H1 (cell line): ENCODE results near the gene PLCH2. TPM values are rescaled to one million over a fixed set of nuclear protein-coding genes. Genes with fewer than 3 reads are reported as not detected.

Experiments used
- CTCF ChIA-PET: fragments of 300-600 bp; sonication (Branson Sonifier 250); formaldehyde crosslinking; loops from one replicate; lab custom pipeline; 2021; ENCODE audit not compliant: partially characterized antibody; lab: Charles Lee
- POLR2A ChIA-PET: fragments of 300-600 bp; sonication (Branson Sonifier 250); formaldehyde crosslinking; loops from one replicate; lab custom pipeline; 2021; ENCODE audit warnings: inconsistent platforms; ENCODE audit not compliant: partially characterized antibody; lab: Charles Lee
- DNase-seq, 2 experiments: peaks; one replicate each; pipeline versions ENCODE4 v3.0.0 to v3.0.0-alpha.2; 2010 to 2022; ENCODE audit warnings: low spot score in 2 of 2, low read depth in 1 of 2, mixed read lengths in 1 of 2
- FAIRE-seq: peaks from 2 replicates; lab custom pipeline; 2011; peaks lifted over from hg19 to GRCh38; lab: Jason Lieb, UNC
- H2AFZ ChIP-seq: 2 replicates; pipeline ENCODE4 v1.8.1; 2012; ENCODE audit warnings: low read length, inconsistent platforms
- H2AK5ac ChIP-seq: 2 replicates; pipeline ENCODE4 v1.6.1; 2013; ENCODE audit warnings: low read depth, low read length
- H2BK120ac ChIP-seq: replicated peaks from 2 replicates; pipeline ENCODE3; 2013; ENCODE audit warnings: low read depth, low read length, inconsistent platforms
- H2BK12ac ChIP-seq: 2 replicates; pipeline ENCODE4 v1.6.1; 2013; ENCODE audit warnings: low read depth, low read length
- H2BK15ac ChIP-seq: 2 replicates; pipeline ENCODE4 v1.6.1; 2013; ENCODE audit warnings: low read length
- H2BK20ac ChIP-seq: 2 replicates; pipeline ENCODE4 v1.6.1; 2013; ENCODE audit warnings: low read length
- H2BK5ac ChIP-seq: 2 replicates; pipeline ENCODE4 v1.6.1; 2013; ENCODE audit warnings: low read depth, low read length
- H3K14ac ChIP-seq: 2 replicates; pipeline ENCODE4 v1.6.1; 2013; ENCODE audit warnings: inconsistent platforms; ENCODE audit not compliant: insufficient read length
- H3K18ac ChIP-seq: 2 replicates; pipeline ENCODE4 v1.6.1; 2013; ENCODE audit warnings: low read length; ENCODE audit errors: extremely low read depth
- H3K23ac ChIP-seq: 2 replicates; pipeline ENCODE4 v1.6.1; 2013; ENCODE audit warnings: inconsistent platforms; ENCODE audit not compliant: insufficient read length
- H3K23me2 ChIP-seq: 2 replicates; pipeline ENCODE4 v1.6.1; 2013; ENCODE audit warnings: low read depth, low read length
- H3K27ac ChIP-seq: 2 replicates; pipeline ENCODE4 v1.6.1; 2011; ENCODE audit warnings: low read depth, low read length, inconsistent platforms
- H3K27me3 ChIP-seq, 4 experiments: replicated peaks in 1 of 4; 1 replicate in 1 of 4; 2 replicates in 3 of 4; pipeline versions ENCODE4 v1.6.1 to v1.8.1; 2011 to 2013; ENCODE audit warnings: low read length in 3 of 4, mild to moderate bottlenecking in 3 of 4, inconsistent platforms in 2 of 4, mixed read lengths in 2 of 4, moderate library complexity in 1 of 4; ENCODE audit not compliant: control insufficient read depth in 3 of 4, insufficient read depth in 3 of 4; ENCODE audit errors: extremely low read depth in 1 of 4
- H3K36me3 ChIP-seq, 4 experiments: 2 replicates each; pipeline versions ENCODE4 v1.6.1 to v1.8.1; 2011 to 2013; ENCODE audit warnings: mild to moderate bottlenecking in 4 of 4, low read length in 3 of 4, moderate library complexity in 2 of 4, control low read depth in 1 of 4, inconsistent platforms in 1 of 4; ENCODE audit not compliant: insufficient read depth in 4 of 4, control insufficient read depth in 2 of 4
- H3K4ac ChIP-seq: replicated peaks from 2 replicates; pipeline ENCODE3; 2013; ENCODE audit warnings: low read length, low read depth, mixed read lengths, inconsistent platforms; ENCODE audit not compliant: insufficient read length
- H3K4me1 ChIP-seq, 4 experiments: replicated peaks in 1 of 4; 1 replicate in 1 of 4; 2 replicates in 3 of 4; pipeline versions ENCODE4 v1.6.1 to v1.8.1; 2011 to 2013; ENCODE audit warnings: low read length in 3 of 4, inconsistent platforms in 2 of 4, mixed read lengths in 1 of 4; ENCODE audit not compliant: insufficient read depth in 4 of 4, control insufficient read depth in 3 of 4
- H3K4me2 ChIP-seq, 2 experiments: 2 replicates each; pipeline versions ENCODE4 v1.6.1 to v1.8.1; 2011 to 2013; ENCODE audit warnings: low read depth in 2 of 2, low read length in 2 of 2, control low read depth in 1 of 2, inconsistent platforms in 1 of 2, mild to moderate bottlenecking in 1 of 2; ENCODE audit not compliant: insufficient read depth in 1 of 2
- H3K4me3 ChIP-seq, 4 experiments: fragments of 200-600, 300-600 bp in 1 of 4; sonication (generic), shearing (Covaris generic), sonication (Bioruptor Twin) in 1 of 4; 2 replicates each; pipeline versions ENCODE4 v1.5.1 to v1.8.1; 2011 to 2016; ENCODE audit warnings: low read length in 4 of 4, low read depth in 3 of 4, control low read depth in 2 of 4, inconsistent platforms in 2 of 4, mild to moderate bottlenecking in 2 of 4, mixed read lengths in 1 of 4, moderate library complexity in 1 of 4; ENCODE audit not compliant: insufficient read depth in 2 of 4; ENCODE audit errors: extremely low read depth in 1 of 4
- H3K56ac ChIP-seq: replicated peaks from 2 replicates; pipeline ENCODE3; 2013; ENCODE audit warnings: low read depth, mild to moderate bottlenecking, mixed read lengths, low read length, inconsistent platforms; ENCODE audit not compliant: insufficient read length
- H3K79me1 ChIP-seq: 2 replicates; pipeline ENCODE4 v1.6.1; 2013; ENCODE audit warnings: low read depth, low read length, control low read depth
- H3K79me2 ChIP-seq, 2 experiments: 2 replicates each; pipeline versions ENCODE4 v1.6.1 to v1.8.1; 2012 to 2013; ENCODE audit warnings: low read length in 2 of 2, mild to moderate bottlenecking in 2 of 2, inconsistent platforms in 1 of 2; ENCODE audit not compliant: insufficient read depth in 2 of 2, control insufficient read depth in 1 of 2
- H3K9ac ChIP-seq, 4 experiments: replicated peaks in 1 of 4; 1 replicate in 1 of 4; 2 replicates in 3 of 4; pipeline versions ENCODE4 v1.6.1 to v1.8.1; 2011 to 2013; ENCODE audit warnings: low read depth in 3 of 4, low read length in 3 of 4, control low read depth in 2 of 4, mild to moderate bottlenecking in 2 of 4, moderate library complexity in 2 of 4, inconsistent platforms in 1 of 4; ENCODE audit errors: extremely low read depth in 1 of 4
- H3K9me3 ChIP-seq, 2 experiments: 2 replicates each; pipeline versions ENCODE4 v1.6.1 to v1.8.1; 2012 to 2013; ENCODE audit warnings: mild to moderate bottlenecking in 2 of 2, moderate library complexity in 2 of 2, control low read depth in 1 of 2, inconsistent platforms in 1 of 2, low read depth in 1 of 2, low read length in 1 of 2, mixed read lengths in 1 of 2; ENCODE audit not compliant: insufficient read depth in 2 of 2
- H4K20me1 ChIP-seq, 2 experiments: replicated peaks in 1 of 2; 2 replicates each; pipeline versions ENCODE3 to v1.8.1; 2011 to 2013; ENCODE audit warnings: inconsistent platforms in 2 of 2, low read length in 2 of 2, mild to moderate bottlenecking in 1 of 2; ENCODE audit not compliant: insufficient read depth in 2 of 2, control insufficient read depth in 1 of 2
- H4K5ac ChIP-seq: 2 replicates; pipeline ENCODE4 v1.6.1; 2013; ENCODE audit warnings: low read length, low read depth, mixed read lengths, inconsistent platforms; ENCODE audit not compliant: insufficient read length
- H4K8ac ChIP-seq: 2 replicates; pipeline ENCODE4 v1.8.0; 2013; ENCODE audit warnings: mild to moderate bottlenecking, moderate library complexity, low read length, inconsistent platforms; ENCODE audit not compliant: insufficient read depth; ENCODE audit errors: extremely low read depth
- H4K91ac ChIP-seq: replicated peaks from 2 replicates; pipeline ENCODE3; 2013; ENCODE audit warnings: low read length, mixed read lengths, inconsistent platforms; ENCODE audit not compliant: insufficient read length
- BACH1 ChIP-seq: IDR thresholded peaks from 2 replicates; pipeline ENCODE4 v1.6.1; 2012; ENCODE audit warnings: low read length, improper control_type of control experiment
- CHD2 ChIP-seq: IDR thresholded peaks from 2 replicates; pipeline ENCODE4 v1.6.1; 2012; ENCODE audit warnings: low read length, improper control_type of control experiment
- EGR1 ChIP-seq: IDR thresholded peaks from 2 replicates; pipeline ENCODE4 v1.6.1; 2011; ENCODE audit warnings: low read depth, low read length, borderline replicate concordance
- GTF2F1 ChIP-seq: IDR thresholded peaks from 2 replicates; pipeline ENCODE4 v1.6.1; 2012; ENCODE audit warnings: low read depth, low read length, improper control_type of control experiment, borderline replicate concordance
- JUND ChIP-seq: IDR thresholded peaks from 2 replicates; pipeline ENCODE4 v1.6.1; 2011; ENCODE audit warnings: mild to moderate bottlenecking, improper control_type of control experiment, low read length
- SP4 ChIP-seq: IDR thresholded peaks from 2 replicates; pipeline ENCODE4 v1.6.1; 2012; ENCODE audit warnings: low read length, inconsistent platforms
- TEAD4 ChIP-seq: IDR thresholded peaks from 2 replicates; pipeline ENCODE4 v1.6.1; 2012; ENCODE audit warnings: low read depth, low read length, inconsistent platforms, mixed read lengths
- ZNF274 ChIP-seq: IDR thresholded peaks from 2 replicates; pipeline ENCODE4 v1.7.0; 2012; ENCODE audit warnings: low read length, borderline replicate concordance; ENCODE audit errors: extremely low read depth
- WGBS, 2 experiments: shearing (Covaris generic) in 1 of 2; methylation state at CpG; one replicate each; pipeline versions ENCODE4 v1.1.6 to v1.1.7; 2013 to 2015; ENCODE audit warnings: low lambda C conversion rate in 2 of 2, mixed read lengths in 2 of 2, inconsistent platforms in 1 of 2, low coverage in 1 of 2, missing lambda C conversion rate in 1 of 2; ENCODE audit not compliant: insufficient replicate concordance in 2 of 2, insufficient coverage in 1 of 2, insufficient read length in 1 of 2; ENCODE audit errors: extremely low coverage in 1 of 2, missing lambda C conversion rate in 1 of 2; 5-methylcytosine and 5-hydroxymethylcytosine counted together
- polyA plus RNA-seq, 7 experiments: library from polyadenylated mRNA; depleted of rRNA in 3 of 7; stranded (reverse) in 5 of 7; unstranded in 2 of 7; fragments of >200 nt in 5 of 7; fragments of 200-250 nt in 2 of 7; gene quantifications; 1 replicate in 5 of 7; 2 replicates in 1 of 7; 4 replicates in 1 of 7; pipeline versions ENCODE4 v1.2.1 to v1.2.3, GENCODE V29; 2011 to 2013; ENCODE audit warnings: missing spikeins in 2 of 7, mixed read lengths in 2 of 7
- total RNA-seq: library from RNA; stranded (reverse); fragmentation: NEBNext Ultra II Directional; extraction: Animal tissue kit (Norgen Biotek cat#: 25700); gene quantifications from 2 replicates; pipeline ENCODE4 v1.2.1, GENCODE V29; 2021
- TF ChIP-seq, protein P1 (sequence below): IDR thresholded peaks from 2 replicates; pipeline ENCODE4 v1.6.1; 2012; ENCODE audit warnings: low read length, inconsistent platforms
- TF ChIP-seq, protein P2 (sequence below), 3 experiments: IDR thresholded peaks; 1 replicate in 2 of 3; 2 replicates in 1 of 3; pipeline versions ENCODE4 v1.5.1 to v1.6.1; 2011; ENCODE audit warnings: low read length in 3 of 3, mild to moderate bottlenecking in 3 of 3, inconsistent platforms in 2 of 3, low read depth in 1 of 3, moderate library complexity in 1 of 3; ENCODE audit not compliant: insufficient read depth in 1 of 3; ENCODE audit errors: control extremely low read depth in 1 of 3

PLCH2 gene
- total and polyA plus RNA-seq, 2 of the 8 experiments (the other 6 are each of a cell fraction or from before 2014, with no cell fraction given) = 0.14 to 0.19 TPM

DNA sequence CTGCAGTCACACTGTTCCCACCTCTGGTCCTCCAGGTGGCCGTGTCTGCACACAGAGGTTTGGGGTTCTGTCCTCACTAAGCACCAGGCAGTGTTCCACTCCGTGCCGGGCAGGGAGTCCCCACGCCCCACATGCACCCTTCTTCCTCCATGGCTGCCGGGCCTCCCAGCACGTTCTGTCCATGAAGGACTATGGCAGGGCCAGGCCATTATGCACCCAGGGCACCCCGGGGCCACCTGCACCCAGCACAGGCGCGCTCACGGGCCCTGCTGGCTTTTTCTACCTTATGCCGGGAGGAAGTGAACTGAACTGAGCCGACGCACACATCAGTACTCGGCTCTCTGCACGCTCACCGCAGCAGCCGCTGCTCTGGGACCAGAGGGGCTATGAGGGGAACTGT, 40.0 kb downstream of the PLCH2 start:
- Histone ChIP-seq H4K91ac (no peak overlapping the region), H2BK120ac (no peak overlapping the region), H3K56ac (no peak overlapping the region), H3K79me1 (peaks cover 3% of the 10 kb centered on the region), H4K20me1 (peaks cover 3 to 19% of the 10 kb centered on the region in 2 experiments), H2AK5ac (no peak overlapping the region), H3K27me3 (no peaks in the 10 kb centered on the region), H3K79me2 (no peaks in the 10 kb centered on the region), H4K5ac (no peak overlapping the region), H3K27ac (no peak overlapping the region), H3K18ac (no peak overlapping the region), H2BK12ac (no peak overlapping the region), H3K36me3 (peaks cover 20 to 64% (median 48%) of the 10 kb centered on the region in 4 experiments; a peak in 7 of 8 replicates), H3K14ac (no peak overlapping the region), H4K8ac (no peak overlapping the region), H2BK20ac (no peak overlapping the region), H3K4ac (no peak overlapping the region), H3K23me2 (no peaks in the 10 kb centered on the region), H3K23ac (no peak overlapping the region), H2BK5ac (no peak overlapping the region), H3K4me3 (no peak overlapping the region), H3K9ac (no peak overlapping the region), H3K9me3 (no peaks in the 10 kb centered on the region), H3K4me2 (no peak overlapping the region), H3K4me1 (no peaks in the 10 kb centered on the region; a peak in 1 of 7 replicates), H2BK15ac (no peak overlapping the region), H2AFZ (no peak overlapping the region)
- POLR2A ChIA-PET = interaction anchor here (0.6 kb wide), 1 partner anchor 61 kb away, joined by 3 read pairs; no protein-coding TSS in a partner anchor
- WGBS, 2 experiments = 90% methylated on average over 13 of the region's 17 CpGs; no CpG with 5 or more reads in 1 of the 2 experiments
- DNase-seq (no peak), FAIRE-seq (no peak)
- CTCF ChIA-PET = interaction anchor here (1.4 to 2.8 kb wide), 3 partner anchors 24 to 85 kb away, joined by 3 to 6 read pairs (median 6); no protein-coding TSS in a partner anchor
- TF ChIP-seq, protein P1, sequence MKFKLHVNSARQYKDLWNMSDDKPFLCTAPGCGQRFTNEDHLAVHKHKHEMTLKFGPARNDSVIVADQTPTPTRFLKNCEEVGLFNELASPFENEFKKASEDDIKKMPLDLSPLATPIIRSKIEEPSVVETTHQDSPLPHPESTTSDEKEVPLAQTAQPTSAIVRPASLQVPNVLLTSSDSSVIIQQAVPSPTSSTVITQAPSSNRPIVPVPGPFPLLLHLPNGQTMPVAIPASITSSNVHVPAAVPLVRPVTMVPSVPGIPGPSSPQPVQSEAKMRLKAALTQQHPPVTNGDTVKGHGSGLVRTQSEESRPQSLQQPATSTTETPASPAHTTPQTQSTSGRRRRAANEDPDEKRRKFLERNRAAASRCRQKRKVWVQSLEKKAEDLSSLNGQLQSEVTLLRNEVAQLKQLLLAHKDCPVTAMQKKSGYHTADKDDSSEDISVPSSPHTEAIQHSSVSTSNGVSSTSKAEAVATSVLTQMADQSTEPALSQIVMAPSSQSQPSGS = no peak
- TF ChIP-seq TEAD4 (no peak), BACH1 (no peak), SP4 (no peak), ZNF274 (no peak), JUND (no peak), GTF2F1 (no peak), EGR1 (no peak), CHD2 (no peak)
- TF ChIP-seq, protein P2, sequence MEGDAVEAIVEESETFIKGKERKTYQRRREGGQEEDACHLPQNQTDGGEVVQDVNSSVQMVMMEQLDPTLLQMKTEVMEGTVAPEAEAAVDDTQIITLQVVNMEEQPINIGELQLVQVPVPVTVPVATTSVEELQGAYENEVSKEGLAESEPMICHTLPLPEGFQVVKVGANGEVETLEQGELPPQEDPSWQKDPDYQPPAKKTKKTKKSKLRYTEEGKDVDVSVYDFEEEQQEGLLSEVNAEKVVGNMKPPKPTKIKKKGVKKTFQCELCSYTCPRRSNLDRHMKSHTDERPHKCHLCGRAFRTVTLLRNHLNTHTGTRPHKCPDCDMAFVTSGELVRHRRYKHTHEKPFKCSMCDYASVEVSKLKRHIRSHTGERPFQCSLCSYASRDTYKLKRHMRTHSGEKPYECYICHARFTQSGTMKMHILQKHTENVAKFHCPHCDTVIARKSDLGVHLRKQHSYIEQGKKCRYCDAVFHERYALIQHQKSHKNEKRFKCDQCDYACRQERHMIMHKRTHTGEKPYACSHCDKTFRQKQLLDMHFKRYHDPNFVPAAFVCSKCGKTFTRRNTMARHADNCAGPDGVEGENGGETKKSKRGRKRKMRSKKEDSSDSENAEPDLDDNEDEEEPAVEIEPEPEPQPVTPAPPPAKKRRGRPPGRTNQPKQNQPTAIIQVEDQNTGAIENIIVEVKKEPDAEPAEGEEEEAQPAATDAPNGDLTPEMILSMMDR (IDR thresholded peaks at IDR 0.05; ENCODE audit: control extremely low read depth in 1 of 3, insufficient read depth in 1 of 3, low read depth in 1 of 3, low read length in 3 of 3) = no peak
